B cell (primary cell): Measurements from ENCODE around the gene NTRK3. TPM values are rescaled to one million over a fixed set of nuclear protein-coding genes. Genes with fewer than 3 reads are reported as not detected.

ENCODE experiments used
- ATAC-seq: fragments of 200-7000 bp; cut with Tn5 transposase; one replicate; pipeline ENCODE4 v1.10.0; 2021; ENCODE audit warnings: low read depth, mild to moderate bottlenecking, moderate number of reproducible peaks, moderate library complexity
- CTCF ChIA-PET: fragments of 350-600 bp; sonication (Branson Sonifier 250); formaldehyde crosslinking; loops from one replicate; lab custom pipeline; 2021; ENCODE audit warnings: antibody characterized with exemption, inconsistent platforms; lab: Charles Lee
- POLR2A ChIA-PET: fragments of 350-600 bp; sonication (Branson Sonifier 250); formaldehyde crosslinking; loops from one replicate; lab custom pipeline; 2021; ENCODE audit warnings: antibody characterized with exemption; lab: Charles Lee
- DNase-seq: peaks from one replicate; pipeline ENCODE4 v3.0.0; 2013
- H2AFZ ChIP-seq: 2 replicates; pipeline ENCODE4 v1.6.1; 2012; ENCODE audit warnings: mild to moderate bottlenecking, low read depth, low read length; ENCODE audit not compliant: insufficient read depth, poor library complexity, severe bottlenecking
- H3K27ac ChIP-seq, 2 donors: 1 replicate in 1 of 2; 2 replicates in 1 of 2; pipeline ENCODE4 v1.5.1; 2012 to 2013; ENCODE audit warnings: low read length in 2 of 2, mild to moderate bottlenecking in 2 of 2, moderate library complexity in 1 of 2
- H3K27me3 ChIP-seq, 4 experiments: fragments of 200-600 bp in 1 of 4; sonication (generic) in 1 of 4; replicated peaks in 1 of 4; 1 replicate in 2 of 4; 2 replicates in 2 of 4; pipeline versions ENCODE4 v1.6.1 to v1.7.0; 2013 to 2016; ENCODE audit warnings: low read length in 3 of 4, mild to moderate bottlenecking in 2 of 4, mixed read lengths in 1 of 4, moderate library complexity in 1 of 4; ENCODE audit not compliant: insufficient read depth in 4 of 4, control insufficient read depth in 3 of 4; ENCODE audit errors: control extremely low read depth in 1 of 4
- H3K36me3 ChIP-seq, 2 experiments: replicated peaks in 1 of 2; 1 replicate in 1 of 2; 2 replicates in 1 of 2; pipeline versions ENCODE4 v1.6.1 to v1.7.1; 2013; ENCODE audit warnings: low read length in 1 of 2; ENCODE audit not compliant: insufficient read depth in 2 of 2, control insufficient read depth in 1 of 2; ENCODE audit errors: control extremely low read depth in 1 of 2, extremely low read depth in 1 of 2
- H3K4me1 ChIP-seq, 2 donors: fragments of 200-600 bp in 1 of 2; sonication (generic) in 1 of 2; 1 replicate in 1 of 2; 2 replicates in 1 of 2; pipeline versions ENCODE4 v1.5.1 to v1.6.1; 2013 to 2017; ENCODE audit warnings: low read length in 2 of 2; ENCODE audit not compliant: control insufficient read depth in 2 of 2, insufficient read depth in 2 of 2
- H3K4me2 ChIP-seq: replicated peaks from 2 replicates; pipeline ENCODE3; 2012; ENCODE audit warnings: mild to moderate bottlenecking, low read depth, low read length; ENCODE audit not compliant: poor library complexity, severe bottlenecking
- H3K4me3 ChIP-seq, 5 experiments: fragments of 200-600 bp in 1 of 5; sonication (generic) in 1 of 5; 1 replicate in 3 of 5; 2 replicates in 2 of 5; pipeline versions ENCODE4 v1.5.1 to v1.7.0; 2011 to 2016; ENCODE audit warnings: low read length in 4 of 5, mild to moderate bottlenecking in 4 of 5, low read depth in 2 of 5, control low read depth in 1 of 5, moderate library complexity in 1 of 5; ENCODE audit not compliant: insufficient read depth in 1 of 5; ENCODE audit errors: control extremely low read depth in 1 of 5, extremely low read depth in 1 of 5
- H3K79me2 ChIP-seq: fragments of 200-600 bp; sonication (generic); one replicate; pipeline ENCODE4 v1.6.0; 2016; ENCODE audit warnings: low read length; ENCODE audit not compliant: control insufficient read depth, insufficient read depth
- H3K9ac ChIP-seq: fragments of 200-600 bp; sonication (generic); 2 replicates; pipeline ENCODE4 v1.6.1; 2017; ENCODE audit warnings: mild to moderate bottlenecking, low read length, moderate library complexity
- H3K9me3 ChIP-seq, 3 donors: one replicate each; pipeline versions ENCODE4 v1.6.1 to v1.7.1; 2013; ENCODE audit warnings: low read length in 2 of 3; ENCODE audit not compliant: control insufficient read depth in 2 of 3, insufficient read depth in 1 of 3; ENCODE audit errors: control extremely low read depth in 1 of 3
- H4K20me1 ChIP-seq: 2 replicates; pipeline ENCODE4 v1.6.0; 2012; ENCODE audit warnings: mild to moderate bottlenecking, low read length; ENCODE audit not compliant: insufficient read depth, control insufficient read depth, poor library complexity, severe bottlenecking
- H3K27ac Mint-ChIP-seq: one replicate; pipeline ENCODE4 v1.8.0; 2021; ENCODE audit warnings: mixed read lengths
- H3K27me3 Mint-ChIP-seq: one replicate; pipeline ENCODE4 v1.8.0; 2021; ENCODE audit warnings: mixed read lengths
- H3K4me1 Mint-ChIP-seq: one replicate; pipeline ENCODE4 v1.8.0; 2021; ENCODE audit warnings: mixed read lengths
- H3K4me3 Mint-ChIP-seq: one replicate; pipeline ENCODE4 v1.8.0; 2021; ENCODE audit warnings: mixed read lengths
- H3K9me3 Mint-ChIP-seq: one replicate; pipeline ENCODE4 v1.8.0; 2022; ENCODE audit warnings: mixed read lengths; ENCODE audit not compliant: insufficient read depth
- EZH2 ChIP-seq: IDR thresholded peaks from 2 replicates; pipeline ENCODE4 v1.6.1; 2012; ENCODE audit warnings: borderline replicate concordance, low read depth, mild to moderate bottlenecking, moderate library complexity, low read length; ENCODE audit not compliant: insufficient read depth, poor library complexity, severe bottlenecking
- WGBS: methylation state at CpG from one replicate; pipeline ENCODE4 v1.1.5; 2013; ENCODE audit warnings: missing lambda C conversion rate; ENCODE audit not compliant: insufficient coverage; 5-methylcytosine and 5-hydroxymethylcytosine counted together
- intact Hi-C: fragments of 100-400 bp; cut with micrococcal nuclease; formaldehyde crosslinking; loops from one replicate; pipeline ENCODE4 v1.10.0; 2022
- polyA plus RNA-seq: library from polyadenylated mRNA; depleted of rRNA; stranded (reverse); fragments of >200 nt; gene quantifications from 2 replicates; pipeline ENCODE4 v1.2.3, GENCODE V29; 2012
- total RNA-seq, 2 donors: library from RNA; stranded (reverse); fragments of 120-200 nt in 1 of 2; gene quantifications; 1 replicate in 1 of 2; 2 replicates in 1 of 2; pipeline versions ENCODE4 v1.2.3 to v1.2.4, GENCODE V29; 2013 to 2022
- TF ChIP-seq, protein P1 (sequence below): fragments of 200-600 bp; IDR thresholded peaks from one replicate; pipeline ENCODE4 v1.8.0; 2022; ENCODE audit warnings: antibody characterized with exemption, mild to moderate bottlenecking

NTRK3 gene
- total and polyA plus RNA-seq, 2 donors (not counting 1 experiment from before 2014, with no cell fraction given), result not detected

DNA sequence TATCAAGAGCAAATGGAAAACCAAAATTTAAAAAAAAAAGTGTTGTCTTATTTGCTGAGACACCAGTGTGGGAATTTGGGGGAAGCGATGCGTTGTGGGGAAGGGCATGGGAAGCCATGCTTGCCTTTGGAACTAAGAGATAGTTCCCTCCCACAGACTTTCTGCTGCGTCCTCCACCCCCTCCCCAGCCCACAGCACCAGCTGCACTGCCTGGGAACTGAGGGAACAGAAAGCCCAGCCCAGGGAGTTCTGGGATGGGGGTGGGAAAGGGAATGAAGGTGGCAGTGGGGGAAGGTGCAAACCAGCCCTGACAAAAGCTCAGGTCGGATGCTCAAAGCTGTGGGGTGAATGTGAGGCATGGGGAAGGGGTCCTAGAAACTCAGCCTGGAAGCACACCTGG lies 8.1 kb upstream of the NTRK3 start:
- Histone ChIP-seq H3K79me2 (no peaks in the 10 kb centered on the region), H3K9me3 (no peaks in the 10 kb centered on the region), H3K9ac (no peak overlapping the region), H4K20me1 (no peaks in the 10 kb centered on the region), H3K36me3 (no peaks in the 10 kb centered on the region), H3K4me1 (no peaks in the 10 kb centered on the region), H3K4me3 (no peak overlapping the region), H2AFZ (no peak overlapping the region), H3K4me2 (no peak overlapping the region), H3K27me3 (peaks cover 0 to 10% (median 4%) of the 10 kb centered on the region in 4 experiments), H3K27ac (no peak overlapping the region)
- H3K9me3 Mint-ChIP-seq, result no peaks in the 10 kb centered on the region
- ChIA-PET POLR2A (no interaction called here), CTCF (interaction anchor here (0.7 to 1.0 kb wide), 2 partner anchors 8 to 413 kb away, joined by 3 read pairs; no protein-coding TSS in a partner anchor)
- no peak for ATAC-seq
- no peak for TF ChIP-seq EZH2
- TF ChIP-seq, protein P1, sequence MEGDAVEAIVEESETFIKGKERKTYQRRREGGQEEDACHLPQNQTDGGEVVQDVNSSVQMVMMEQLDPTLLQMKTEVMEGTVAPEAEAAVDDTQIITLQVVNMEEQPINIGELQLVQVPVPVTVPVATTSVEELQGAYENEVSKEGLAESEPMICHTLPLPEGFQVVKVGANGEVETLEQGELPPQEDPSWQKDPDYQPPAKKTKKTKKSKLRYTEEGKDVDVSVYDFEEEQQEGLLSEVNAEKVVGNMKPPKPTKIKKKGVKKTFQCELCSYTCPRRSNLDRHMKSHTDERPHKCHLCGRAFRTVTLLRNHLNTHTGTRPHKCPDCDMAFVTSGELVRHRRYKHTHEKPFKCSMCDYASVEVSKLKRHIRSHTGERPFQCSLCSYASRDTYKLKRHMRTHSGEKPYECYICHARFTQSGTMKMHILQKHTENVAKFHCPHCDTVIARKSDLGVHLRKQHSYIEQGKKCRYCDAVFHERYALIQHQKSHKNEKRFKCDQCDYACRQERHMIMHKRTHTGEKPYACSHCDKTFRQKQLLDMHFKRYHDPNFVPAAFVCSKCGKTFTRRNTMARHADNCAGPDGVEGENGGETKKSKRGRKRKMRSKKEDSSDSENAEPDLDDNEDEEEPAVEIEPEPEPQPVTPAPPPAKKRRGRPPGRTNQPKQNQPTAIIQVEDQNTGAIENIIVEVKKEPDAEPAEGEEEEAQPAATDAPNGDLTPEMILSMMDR, result no peak
- no peaks in the 10 kb centered on the region for H3K4me1 Mint-ChIP-seq
- DNase-seq, result no peak
- H3K27me3 Mint-ChIP-seq, result peaks cover 43% of the 10 kb centered on the region
- no peak overlapping the region for H3K4me3 Mint-ChIP-seq
- WGBS, result no CpG with 5 or more reads among the region's 4 CpGs
- intact Hi-C loops, result no loop called here
- H3K27ac Mint-ChIP-seq, result no peak overlapping the region

DNA sequence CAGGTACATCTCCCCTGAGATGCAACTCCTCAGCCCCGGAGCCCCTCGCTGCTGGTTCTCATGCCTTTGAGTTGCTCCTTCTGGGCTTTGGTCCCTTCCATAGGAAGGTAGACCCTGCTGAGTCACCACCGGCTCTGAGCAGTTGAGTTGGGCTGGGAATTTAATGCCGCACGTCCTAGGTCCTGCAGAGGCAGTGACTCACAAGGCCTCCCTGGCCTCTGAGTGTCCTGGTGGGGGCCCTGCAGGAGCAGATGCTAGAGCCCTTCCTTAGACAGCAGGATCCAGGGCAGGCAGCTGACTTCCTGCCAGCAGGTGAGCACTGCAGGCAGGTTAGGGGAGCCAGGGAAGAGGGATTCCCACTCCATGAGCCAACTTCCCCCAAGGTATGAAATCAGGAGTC lies 5.5 kb upstream of the NTRK3 start:
- TF ChIP-seq EZH2, result no peak
- TF ChIP-seq, protein P1, result no peak
- Histone ChIP-seq H3K9me3 (no peaks in the 10 kb centered on the region), H4K20me1 (no peaks in the 10 kb centered on the region), H3K4me1 (peaks cover 3 to 4% of the 10 kb centered on the region in 2 donors), H3K27ac (no peak overlapping the region), H3K27me3 (peaks cover 0 to 23% (median 4%) of the 10 kb centered on the region in 4 experiments), H3K4me3 (no peak overlapping the region), H3K79me2 (no peaks in the 10 kb centered on the region), H2AFZ (no peak overlapping the region), H3K36me3 (no peaks in the 10 kb centered on the region), H3K4me2 (no peak overlapping the region), H3K9ac (no peak overlapping the region)
- ATAC-seq, result no peak
- intact Hi-C loops, result no loop called here
- Mint-ChIP-seq H3K4me3 (no peak overlapping the region), H3K27ac (no peak overlapping the region), H3K9me3 (no peaks in the 10 kb centered on the region), H3K4me1 (peaks cover 5% of the 10 kb centered on the region), H3K27me3 (peaks cover 66% of the 10 kb centered on the region)
- ChIA-PET POLR2A (no interaction called here), CTCF (interaction anchor here (1.3 kb wide), 1 partner anchor 16 kb away, joined by 4 read pairs; no protein-coding TSS in a partner anchor)
- 87% methylated on average over 5 of the region's 5 CpGs for WGBS
- no peak for DNase-seq
